ENCODE measurements around the gene HSF5.
A peak's percentile ranks its signal among the peaks of the same experiment; 100 is the strongest.

Gene HSF5

GRCh38 chr17:58383892-58384462, 104.2 kb downstream of the HSF5 start:
- DNase-seq (ENCODE audit: low spot score), result peak; percentile 62

DNA sequence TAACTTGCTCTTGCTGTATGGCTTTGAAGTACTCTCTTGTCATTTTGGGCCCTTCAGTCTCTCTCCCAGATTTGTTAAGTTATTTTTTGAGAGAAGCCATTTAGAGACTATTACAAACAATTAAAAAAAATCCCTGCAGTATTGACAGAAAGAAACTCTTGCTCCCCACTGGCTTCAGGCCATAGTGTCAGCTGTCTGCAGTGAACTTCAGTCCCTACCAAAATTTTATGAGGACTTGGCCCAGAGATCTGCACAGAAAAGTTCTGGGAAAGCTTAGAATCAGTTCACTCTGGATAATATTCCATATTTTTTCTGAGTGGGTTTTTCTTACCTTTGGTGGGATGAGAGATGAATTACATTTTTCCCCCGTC, 105.4 kb downstream of the HSF5 start:
- no peak for DNase-seq (ENCODE audit: low spot score)

GRCh38 chr17:58382108-58382871, 105.9 kb downstream of the HSF5 start:
- no peak for DNase-seq (ENCODE audit: low spot score)

DNA sequence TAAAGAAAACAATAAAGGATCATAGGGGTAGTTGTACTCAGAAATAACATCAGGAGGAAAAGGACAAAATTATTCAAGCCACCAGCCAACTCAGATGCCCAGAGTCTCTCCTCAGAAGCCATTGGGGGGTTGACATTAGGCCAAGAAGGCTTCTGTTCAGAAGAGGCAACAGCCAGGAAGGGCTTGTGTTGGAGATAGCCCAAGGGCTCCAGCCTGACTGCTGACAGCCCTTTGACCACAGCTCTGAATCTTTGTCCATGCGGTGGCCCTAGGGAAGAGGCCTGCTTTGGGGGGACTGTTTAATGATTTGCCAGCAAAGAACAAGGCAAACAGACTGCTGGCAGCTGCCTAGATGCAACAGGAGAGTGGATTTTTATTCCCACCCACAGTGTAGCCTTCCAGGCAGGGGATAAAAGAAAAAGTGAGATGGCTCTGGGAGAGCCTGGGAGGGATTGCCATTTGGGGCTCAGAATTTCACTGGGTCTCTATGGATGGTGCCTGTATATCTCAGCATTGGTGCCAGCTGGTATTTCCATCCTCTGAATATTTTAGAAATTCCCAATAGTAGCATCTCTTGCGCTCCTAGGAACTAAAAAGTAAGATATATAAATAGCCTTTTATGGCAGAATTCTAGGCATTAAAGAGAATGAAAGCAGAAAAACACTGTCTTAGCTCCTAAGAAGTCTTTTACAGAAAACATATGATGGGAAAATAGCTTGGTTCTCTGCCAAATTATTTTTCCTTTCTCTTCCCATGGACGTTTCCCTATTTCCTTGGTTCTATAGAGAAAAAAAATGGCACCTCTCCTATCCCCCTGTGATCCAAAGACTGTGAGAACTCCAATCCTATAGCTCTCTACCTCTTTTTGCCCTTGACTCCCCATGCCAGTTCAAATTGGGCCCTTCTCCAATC, 106.8 kb downstream of the HSF5 start:
- no peak for DNase-seq (ENCODE audit: low spot score)

- no peak for DNase-seq (ENCODE audit: low spot score)
Measured at GRCh38 chr17:58380207-58381123, 107.7 kb downstream of the HSF5 start.

DNA sequence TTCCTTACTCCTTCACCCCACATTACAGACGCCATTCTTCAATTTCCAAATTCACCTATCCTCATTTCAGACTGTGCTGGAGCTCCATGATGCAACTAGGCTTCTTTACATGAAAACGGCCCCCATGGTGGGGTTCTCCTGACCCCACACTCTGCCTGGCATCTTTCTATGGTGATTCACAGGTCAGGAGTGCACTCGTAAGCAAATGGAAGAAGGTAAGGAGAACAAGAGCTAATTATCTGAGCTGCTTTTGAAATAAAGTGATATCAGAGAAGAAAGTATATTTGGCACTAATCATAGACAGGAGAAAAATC, 108.7 kb downstream of the HSF5 start:
- no peak for DNase-seq (ENCODE audit: low spot score)

- DNase-seq (ENCODE audit: low spot score), result no peak
Measured at GRCh38 chr17:58378733-58379510, 109.3 kb downstream of the HSF5 start.

DNA sequence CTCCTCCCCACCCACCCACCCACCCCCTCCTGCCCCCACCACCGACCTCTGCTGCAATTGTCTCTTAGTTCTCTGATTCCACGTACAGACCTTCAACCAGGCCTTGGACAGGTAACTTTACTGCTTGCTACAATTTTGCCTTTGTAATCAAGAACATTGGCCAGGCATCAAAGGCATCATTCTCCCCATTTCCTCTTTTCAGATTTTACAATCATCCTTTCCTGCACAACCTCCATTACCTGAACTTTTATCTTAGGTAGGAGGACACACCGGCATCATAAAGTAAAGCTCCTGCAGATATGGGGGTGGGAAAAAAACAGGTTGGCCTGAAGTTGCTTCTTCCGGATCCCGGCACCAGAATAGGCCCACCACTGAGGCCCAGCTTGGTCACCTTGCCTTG, 110.5 kb downstream of the HSF5 start:
- DNase-seq (ENCODE audit: low spot score), result no peak

GRCh38 chr17:58377093-58377601, 111.1 kb downstream of the HSF5 start:
- DNase-seq (ENCODE audit: low spot score), result no peak

GRCh38 chr17:58376472-58377000, 111.7 kb downstream of the HSF5 start:
- DNase-seq (ENCODE audit: low spot score), result no peak

DNA sequence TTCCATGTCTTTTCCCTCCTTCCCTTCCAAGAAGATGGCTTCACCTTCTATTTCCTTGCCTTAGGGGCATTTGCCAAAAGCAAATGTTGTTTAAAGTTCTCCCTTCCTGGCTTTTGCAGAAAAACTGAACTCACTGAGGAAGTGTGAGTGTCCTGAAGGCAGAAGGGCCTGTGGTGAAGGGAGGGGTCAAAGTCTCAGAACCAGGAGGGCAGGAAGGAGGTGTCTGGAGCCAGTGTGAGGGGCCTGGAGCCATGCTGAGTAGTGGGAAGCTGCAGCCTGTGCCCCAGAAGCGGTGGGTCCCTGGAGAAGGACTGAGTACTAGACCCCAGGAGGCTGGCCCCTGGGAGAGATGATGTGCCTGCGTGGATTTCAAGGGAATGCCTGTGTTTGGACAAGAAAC, 112.4 kb downstream of the HSF5 start:
- no peak for DNase-seq (ENCODE audit: low spot score)

DNA sequence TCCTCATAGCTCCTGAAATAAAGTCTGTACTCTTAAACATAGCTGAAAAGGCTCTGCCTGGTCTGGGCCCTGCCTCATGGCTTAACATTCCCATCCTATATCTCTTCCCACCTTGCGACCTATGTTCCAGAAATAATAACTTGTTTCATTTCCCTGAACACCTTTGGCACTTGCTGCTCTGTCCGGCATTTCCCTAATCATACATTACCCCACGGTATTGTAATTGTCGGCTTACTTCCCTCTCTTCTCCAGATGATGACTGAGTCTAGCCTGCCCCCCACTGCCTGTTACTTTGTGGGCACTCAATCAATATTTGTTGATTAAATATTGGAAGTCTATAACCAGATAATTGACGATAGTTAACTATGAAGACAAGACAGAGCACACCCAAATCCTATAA, 113.0 kb downstream of the HSF5 start:
- no peak for DNase-seq (ENCODE audit: low spot score)

GRCh38 chr17:58373923-58374322, 114.3 kb downstream of the HSF5 start:
- DNase-seq (ENCODE audit: low spot score), result no peak

DNA sequence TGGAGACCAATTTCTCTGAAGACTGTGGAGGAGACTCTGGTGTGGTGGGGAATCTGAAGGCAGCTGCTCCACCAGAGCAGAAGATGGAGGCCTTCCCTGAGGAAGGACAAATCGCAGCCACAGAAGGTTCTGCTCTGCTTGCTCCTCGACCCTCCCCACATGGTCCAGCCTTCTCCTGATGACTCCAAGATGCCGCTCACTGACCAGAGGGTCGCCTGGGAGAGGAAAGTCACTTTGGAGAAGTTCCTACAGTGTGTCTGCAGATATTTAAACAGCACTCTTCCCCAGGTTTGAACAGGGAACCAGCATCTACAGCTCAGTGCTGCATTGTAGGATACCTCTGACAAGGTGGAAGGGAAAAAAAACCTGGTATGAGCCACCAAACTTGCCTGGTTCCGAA, 115.2 kb downstream of the HSF5 start:
- DNase-seq (ENCODE audit: low spot score), result no peak

DNA sequence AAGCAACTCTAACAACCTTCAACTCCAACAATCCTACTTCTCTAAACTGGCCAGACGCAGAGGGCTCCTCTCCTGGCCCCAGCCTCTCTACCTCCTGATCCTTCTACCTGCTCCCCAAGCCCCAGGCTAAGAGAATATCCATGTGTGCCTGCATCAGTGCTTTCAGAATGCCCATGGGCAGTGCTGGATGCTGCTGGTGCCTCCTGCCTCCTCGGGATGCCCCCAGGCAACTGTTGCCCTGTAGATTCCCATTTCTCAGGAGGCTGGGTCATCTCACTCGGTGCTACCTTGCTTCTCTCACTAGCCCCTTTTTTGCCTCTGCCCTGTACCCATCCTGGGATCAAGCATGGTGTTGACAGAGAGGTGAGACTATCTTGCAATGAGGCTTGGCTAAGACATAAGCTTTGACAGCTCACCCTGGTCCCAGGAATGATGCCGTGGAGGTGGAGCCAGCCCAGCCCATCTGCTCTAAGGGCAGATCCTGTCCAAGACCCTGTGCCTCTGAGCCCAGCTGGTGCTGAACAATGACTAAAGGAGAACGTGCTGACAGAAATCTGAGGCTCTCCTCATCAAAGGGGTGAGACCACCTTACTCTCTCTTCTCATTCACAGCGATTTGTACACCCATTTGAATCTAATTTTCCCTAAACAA, 116.8 kb downstream of the HSF5 start:
- DNase-seq (ENCODE audit: low spot score), result no peak

- no peak for DNase-seq (ENCODE audit: low spot score)
Measured at GRCh38 chr17:58370716-58371115, 117.5 kb downstream of the HSF5 start.

- DNase-seq (ENCODE audit: low spot score), result no peak
Measured at GRCh38 chr17:58370309-58370708, 117.9 kb downstream of the HSF5 start.
